NCI-H1105 treated with DMSO at 0.1 percent for 48 hours (cell line): ENCODE data around the gene PHF10.
A peak's percentile ranks its signal among the peaks of the same experiment; 100 is the strongest.
"Not testable (repeated sequence)": the region's sequence is repeated elsewhere in the genome, so short reads cannot be mapped to it uniquely, and the experiment has no call there.

ENCODE experiments used
- DNase-seq: peaks from one replicate; lab custom pipeline; 2025; lab: John Stamatoyannopoulos, UW

PHF10 gene

GRCh38 chr6:169724494-169725124, at the start of gene PHF10:
Gene PHF10, minus strand, starts transcription at chr6:169724500. Its CDS starts 569 bp downstream, at chr6:169723931.
- DNase-seq = peak; percentile 78

- DNase-seq = no peak
Observed at GRCh38 chr6:169766921-169767736, 42.8 kb upstream of the PHF10 start.

- DNase-seq = no peak
Observed at GRCh38 chr6:169766232-169766631, 41.9 kb upstream of the PHF10 start.

GRCh38 chr6:169765789-169766188, 41.5 kb upstream of the PHF10 start:
- not testable (repeated sequence) for DNase-seq

GRCh38 chr6:169763881-169764280, 39.6 kb upstream of the PHF10 start:
- DNase-seq = no peak

GRCh38 chr6:169763308-169763707, 39.0 kb upstream of the PHF10 start:
- no peak for DNase-seq

GRCh38 chr6:169755162-169755561, 30.9 kb upstream of the PHF10 start:
- DNase-seq = no peak

- DNase-seq = peak; percentile 67
Observed at GRCh38 chr6:169752074-169752623, 27.8 kb upstream of the PHF10 start.

- peak; percentile 96 for DNase-seq
Observed at GRCh38 chr6:169751242-169752073, 27.2 kb upstream of the PHF10 start, which contains the start of the genes DYNLT2 and ERMARD. Gene DYNLT2, minus strand, starts transcription at chr6:169751572. Its CDS starts 114 bp downstream, at chr6:169751458. Gene ERMARD, plus strand, starts transcription at chr6:169751622. Its CDS starts 36 bp downstream, at chr6:169751658.

GRCh38 chr6:169746556-169746955, 22.3 kb upstream of the PHF10 start:
- no peak for DNase-seq

GRCh38 chr6:169745405-169745804, 21.1 kb upstream of the PHF10 start:
- DNase-seq = no peak

- no peak for DNase-seq
Observed at GRCh38 chr6:169741344-169741743, 17.0 kb upstream of the PHF10 start.

GRCh38 chr6:169738976-169739529, 14.8 kb upstream of the PHF10 start:
- DNase-seq = no peak

GRCh38 chr6:169738204-169738975, 14.1 kb upstream of the PHF10 start:
- peak; percentile 82 for DNase-seq

GRCh38 chr6:169729961-169730360, 5.7 kb upstream of the PHF10 start:
- no peak for DNase-seq

GRCh38 chr6:169726963-169727362, 2.7 kb upstream of the PHF10 start:
- DNase-seq = no peak

- DNase-seq = no peak
Observed at GRCh38 chr6:169726049-169726400, 1.7 kb upstream of the PHF10 start.

GRCh38 chr6:169725125-169726048, 1.1 kb upstream of the PHF10 start:
- DNase-seq = peak; percentile 52

GRCh38 chr6:169723991-169724493, 258 bp downstream of the PHF10 start:
- DNase-seq = peak; percentile 53
